Measurements from ENCODE around the gene MYCBPAP.
A peak's percentile ranks its signal among the peaks of the same experiment; 100 is the strongest.

MYCBPAP gene

DNA sequence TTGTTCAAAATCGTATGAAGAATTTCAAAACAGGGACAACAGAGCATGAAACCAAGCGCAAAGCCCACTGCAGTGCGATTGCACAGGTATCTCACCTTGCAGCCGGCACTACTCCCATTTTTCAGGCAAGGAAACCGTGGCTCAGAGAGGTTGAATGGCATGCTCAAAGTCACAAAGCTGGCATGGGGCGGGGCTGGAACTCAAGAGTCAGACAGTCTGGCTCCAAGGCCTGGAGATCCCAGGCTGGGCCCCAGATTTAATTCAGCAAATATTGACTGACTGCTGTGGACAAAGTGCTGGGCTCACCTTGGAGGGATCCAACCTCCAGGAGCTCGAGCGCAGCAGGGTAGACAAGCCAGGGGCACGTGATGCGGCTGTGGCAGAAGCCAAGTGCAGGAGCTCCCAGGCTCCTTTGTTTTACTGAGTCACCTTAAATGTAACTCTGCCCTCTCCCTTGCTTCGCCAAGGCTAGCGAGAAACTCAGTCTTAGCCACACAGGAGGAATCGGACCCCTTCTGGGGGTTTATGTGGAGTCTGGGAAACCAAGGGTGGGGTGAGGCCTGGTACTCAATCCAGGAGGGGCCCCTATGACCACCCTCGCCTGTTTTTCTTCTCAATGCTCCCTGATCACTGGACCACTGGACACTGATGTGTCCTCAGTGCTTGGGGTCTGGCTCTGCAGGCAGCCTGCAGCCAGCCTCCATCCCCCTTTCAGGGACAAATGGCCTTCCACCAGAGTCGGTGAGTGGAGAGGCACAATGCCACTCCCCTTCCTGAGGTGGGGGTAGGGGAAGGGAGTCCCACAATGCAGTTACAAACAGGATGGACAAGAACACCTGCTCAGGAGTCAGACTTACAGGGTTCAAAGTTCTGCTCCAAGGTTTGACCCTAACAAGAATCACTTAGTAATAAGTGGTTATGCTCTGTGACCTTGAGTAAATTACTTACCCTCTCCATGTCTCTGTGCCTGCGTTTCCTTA is 34.8 kb downstream of the MYCBPAP start:
- TF ChIP-seq, protein P1, sequence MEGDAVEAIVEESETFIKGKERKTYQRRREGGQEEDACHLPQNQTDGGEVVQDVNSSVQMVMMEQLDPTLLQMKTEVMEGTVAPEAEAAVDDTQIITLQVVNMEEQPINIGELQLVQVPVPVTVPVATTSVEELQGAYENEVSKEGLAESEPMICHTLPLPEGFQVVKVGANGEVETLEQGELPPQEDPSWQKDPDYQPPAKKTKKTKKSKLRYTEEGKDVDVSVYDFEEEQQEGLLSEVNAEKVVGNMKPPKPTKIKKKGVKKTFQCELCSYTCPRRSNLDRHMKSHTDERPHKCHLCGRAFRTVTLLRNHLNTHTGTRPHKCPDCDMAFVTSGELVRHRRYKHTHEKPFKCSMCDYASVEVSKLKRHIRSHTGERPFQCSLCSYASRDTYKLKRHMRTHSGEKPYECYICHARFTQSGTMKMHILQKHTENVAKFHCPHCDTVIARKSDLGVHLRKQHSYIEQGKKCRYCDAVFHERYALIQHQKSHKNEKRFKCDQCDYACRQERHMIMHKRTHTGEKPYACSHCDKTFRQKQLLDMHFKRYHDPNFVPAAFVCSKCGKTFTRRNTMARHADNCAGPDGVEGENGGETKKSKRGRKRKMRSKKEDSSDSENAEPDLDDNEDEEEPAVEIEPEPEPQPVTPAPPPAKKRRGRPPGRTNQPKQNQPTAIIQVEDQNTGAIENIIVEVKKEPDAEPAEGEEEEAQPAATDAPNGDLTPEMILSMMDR (IDR thresholded peaks at IDR 0.05; ENCODE audit: control extremely low read depth, extremely low read depth, low read depth, missing control alignments): no peak
- POLR2A ChIA-PET: interaction anchor here (1.2 kb wide), 1 partner anchor 323 kb away, joined by 6 read pairs; the partner anchor contains the start of gene TOB1
- CTCF ChIA-PET: interaction anchor here (0.9 to 2.9 kb wide), 15 partner anchors 8 to 414 kb away, joined by 3 to 11 read pairs (median 4); partner anchors contain the start of gene RSAD1
- DNase-seq (ENCODE audit: extremely low spot score): no peak

DNA sequence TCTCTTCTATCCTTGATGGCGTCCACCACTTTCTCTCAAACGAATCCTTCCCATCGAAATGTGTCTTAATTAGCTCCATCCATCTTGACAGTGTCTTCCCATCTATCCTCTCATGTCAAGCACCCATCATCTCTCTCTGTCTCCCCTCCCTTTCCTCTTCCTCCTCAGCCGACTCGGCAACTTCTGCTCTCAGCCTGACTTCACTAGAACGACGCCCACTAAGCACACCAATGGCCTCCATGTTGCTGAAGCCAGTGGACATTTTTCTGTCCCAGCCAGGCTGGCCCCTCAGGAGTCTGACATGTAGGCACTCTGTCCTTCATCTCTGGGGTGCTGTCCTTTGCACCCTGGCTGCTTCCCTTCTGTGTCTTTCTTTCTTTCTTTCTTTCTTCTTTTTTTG is 36.3 kb downstream of the MYCBPAP start:
- DNase-seq (ENCODE audit: extremely low spot score): no peak
- POLR2A ChIA-PET: no interaction called here
- TF ChIP-seq, protein P1 (IDR thresholded peaks at IDR 0.05; ENCODE audit: control extremely low read depth, extremely low read depth, low read depth, missing control alignments): no peak
- CTCF ChIA-PET: interaction anchor here (0.9 to 2.9 kb wide), 5 partner anchors 12 to 152 kb away, joined by 3 to 11 read pairs (median 7); no protein-coding TSS in a partner anchor

DNA sequence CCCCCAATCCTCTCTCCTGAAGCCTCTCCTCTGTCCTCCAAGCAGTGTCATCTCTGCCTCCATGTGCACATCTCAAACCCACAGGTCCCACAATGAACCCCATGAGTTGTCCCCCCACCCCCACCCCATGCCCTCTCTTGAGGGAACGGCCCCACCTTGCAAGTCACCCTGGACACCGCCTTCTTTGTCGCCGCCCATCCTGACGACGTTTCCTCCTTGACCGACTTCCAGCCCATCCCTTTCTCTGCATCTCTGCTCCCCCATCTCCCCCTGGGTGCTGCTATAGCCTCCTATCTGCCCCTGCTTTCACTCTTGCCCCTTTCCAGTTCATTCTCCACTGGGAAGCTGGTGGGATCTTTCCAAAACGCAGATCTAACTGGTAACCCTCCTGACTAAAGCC is 37.1 kb downstream of the MYCBPAP start:
- CTCF ChIA-PET: interaction anchor here (2.3 to 2.8 kb wide), 3 partner anchors 34 to 81 kb away, joined by 7 to 9 read pairs (median 8); no protein-coding TSS in a partner anchor

DNA sequence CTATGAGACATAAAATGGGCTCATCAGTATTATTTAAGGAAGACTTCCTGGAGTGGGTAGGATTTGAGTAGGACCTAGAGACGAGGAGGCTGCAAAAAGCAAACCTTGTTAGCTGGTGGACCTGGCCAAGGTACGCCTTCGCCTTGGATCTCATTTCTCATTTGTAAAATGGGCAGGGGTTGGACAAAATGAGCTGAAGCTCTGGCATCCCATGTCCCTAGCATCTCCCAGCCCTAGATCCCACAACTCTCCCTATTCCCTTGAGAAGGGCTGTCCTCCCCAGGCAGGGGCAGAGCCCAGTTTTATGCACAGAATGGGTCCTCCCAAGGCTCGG is 38.4 kb downstream of the MYCBPAP start:
- ChIA-PET CTCF (interaction anchor here (0.7 to 2.3 kb wide), 7 partner anchors 9 to 135 kb away, joined by 3 to 10 read pairs (median 4); partner anchors contain the start of gene CACNA1G), POLR2A (no interaction called here)
- no peak for DNase-seq (ENCODE audit: extremely low spot score)
- TF ChIP-seq, protein P1 (IDR thresholded peaks at IDR 0.05; ENCODE audit: control extremely low read depth, extremely low read depth, low read depth, missing control alignments): no peak

More for the DNA sequence above, 37.1 kb downstream of the MYCBPAP start:
- DNase-seq (ENCODE audit: extremely low spot score): no peak
- POLR2A ChIA-PET: no interaction called here
- TF ChIP-seq, protein P1 (IDR thresholded peaks at IDR 0.05; ENCODE audit: control extremely low read depth, extremely low read depth, low read depth, missing control alignments): no peak

DNA sequence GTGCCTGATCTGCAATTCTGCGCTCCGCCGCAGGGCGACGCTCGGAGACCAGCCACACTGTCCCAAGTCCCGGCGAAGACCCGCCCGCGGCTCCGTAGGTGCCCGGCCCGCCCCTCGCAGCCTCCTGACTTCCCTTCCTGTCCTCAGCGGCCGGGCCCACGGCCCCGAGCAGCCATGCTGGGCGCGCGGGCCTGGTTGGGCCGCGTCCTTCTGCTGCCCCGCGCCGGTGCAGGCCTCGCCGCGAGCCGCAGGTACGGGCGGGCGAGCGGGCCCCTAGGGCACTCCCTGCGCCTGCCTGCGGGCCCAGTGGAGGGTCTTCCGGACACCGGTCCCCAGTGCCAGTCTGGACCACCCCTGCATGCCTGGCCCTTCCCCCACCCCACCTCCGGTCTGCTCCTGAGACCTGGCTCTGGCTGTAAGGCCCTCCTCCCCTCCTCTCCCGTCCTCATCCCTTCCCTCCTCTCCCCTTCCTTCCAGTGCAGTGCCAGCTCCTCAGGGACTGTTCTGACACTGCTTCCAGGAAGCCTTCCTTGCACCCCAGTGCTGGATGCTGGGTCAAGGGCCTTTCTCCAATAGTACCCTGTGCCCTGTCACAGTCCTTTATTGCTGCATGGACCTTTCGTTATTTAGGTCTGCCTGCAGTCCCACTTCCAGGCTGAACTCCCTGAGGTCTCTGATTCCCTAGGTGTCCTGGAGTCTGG is 38.9 kb downstream of the MYCBPAP start, which contains the start of gene SPATA20:
Gene SPATA20, plus strand, starts transcription at position 140 of the 701 bp plus-strand sequence. Its CDS starts 35 bp downstream, at position 175.
- DNase-seq (ENCODE audit: extremely low spot score): peak; percentile 92
- TF ChIP-seq, protein P1 (IDR thresholded peaks at IDR 0.05; ENCODE audit: control extremely low read depth, extremely low read depth, low read depth, missing control alignments): peak; percentile 98
- ChIA-PET CTCF (interaction anchor here (0.7 to 2.3 kb wide), 9 partner anchors 8 to 150 kb away, joined by 3 to 10 read pairs (median 3); partner anchors contain the start of genes CACNA1G and LRRC59), POLR2A (no interaction called here)

DNA sequence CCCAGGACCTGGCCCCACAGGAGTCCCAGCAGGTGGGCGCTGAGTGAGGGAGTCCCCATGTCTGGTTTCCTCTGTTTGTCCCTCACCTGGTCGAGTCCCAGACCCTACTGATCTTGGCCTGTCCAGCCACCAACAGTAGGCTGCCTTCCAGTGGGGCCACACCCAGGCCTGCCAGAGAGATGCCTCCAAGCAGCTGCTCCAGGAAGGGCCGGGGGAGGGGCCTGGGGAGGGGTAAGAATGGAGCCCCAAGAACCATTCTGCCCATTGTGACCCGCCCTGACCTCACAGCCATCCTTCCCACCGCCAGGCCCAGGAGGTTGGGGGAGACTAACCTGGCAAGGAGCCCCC is 39.5 kb downstream of the MYCBPAP start:
- TF ChIP-seq, protein P1 (IDR thresholded peaks at IDR 0.05; ENCODE audit: control extremely low read depth, extremely low read depth, low read depth, missing control alignments): no peak
- DNase-seq (ENCODE audit: extremely low spot score): no peak
- CTCF ChIA-PET: interaction anchor here (0.9 to 1.7 kb wide), 4 partner anchors 13 to 150 kb away, joined by 3 to 4 read pairs (median 4); partner anchors contain the start of genes CACNA1G and LRRC59
- POLR2A ChIA-PET: no interaction called here

Measured in GM10248 (cell line).